WTC11 (cell line): Measurements from ENCODE around the gene OSCP1. TPM values are rescaled to one million over a fixed set of nuclear protein-coding genes. Genes with fewer than 3 reads are reported as not detected.
A peak's percentile ranks its signal among the peaks of the same experiment; 100 is the strongest.

Experiments used
- ATF1 ChIP-seq: sonication (generic); formaldehyde crosslinking; IDR thresholded peaks from 2 replicates; pipeline ENCODE4 v1.8.1; 2023; ENCODE audit warnings: mild to moderate bottlenecking, moderate library complexity, missing genetic modification reagents
- CBFB ChIP-seq: sonication (generic); formaldehyde crosslinking; IDR thresholded peaks from 2 replicates; pipeline ENCODE4 v1.8.1; 2022; ENCODE audit warnings: mild to moderate bottlenecking, low read depth, missing genetic modification reagents
- CREM ChIP-seq: sonication (generic); formaldehyde crosslinking; IDR thresholded peaks from 2 replicates; pipeline ENCODE4 v1.8.1; 2022; ENCODE audit warnings: mild to moderate bottlenecking, missing genetic modification reagents, moderate library complexity
- FOXJ3 ChIP-seq: sonication (generic); formaldehyde crosslinking; IDR thresholded peaks from 2 replicates; pipeline ENCODE4 v1.9.0; 2021; ENCODE audit warnings: missing genetic modification reagents, mild to moderate bottlenecking, borderline replicate concordance
- GRHL2 ChIP-seq: fragments of 250-450 bp; sonication (Bioruptor Pico); IDR thresholded peaks from 2 replicates; pipeline ENCODE4 v1.8.0; 2022; ENCODE audit warnings: mild to moderate bottlenecking, moderate library complexity; ENCODE audit not compliant: insufficient replicate concordance, severe bottlenecking
- GTF2I ChIP-seq: fragments of 250-450 bp; sonication (Bioruptor Pico); conservative IDR thresholded peaks from 2 replicates; pipeline ENCODE4 v1.4.0; 2021; ENCODE audit warnings: mild to moderate bottlenecking
- IRF2 ChIP-seq: sonication (generic); formaldehyde crosslinking; IDR thresholded peaks from 2 replicates; pipeline ENCODE4 v1.8.0; 2022; ENCODE audit warnings: low read depth, missing genetic modification reagents, borderline replicate concordance
- JAZF1 ChIP-seq: fragments of 250-450 bp; sonication (Bioruptor Pico); IDR thresholded peaks from 2 replicates; pipeline ENCODE4 v1.9.0; 2021; ENCODE audit warnings: moderate library complexity, mild to moderate bottlenecking, inconsistent platforms
- NFE2L1 ChIP-seq: sonication (generic); formaldehyde crosslinking; IDR thresholded peaks from 2 replicates; pipeline ENCODE4 v1.8.1; 2023; ENCODE audit warnings: missing genetic modification reagents
- NFYB ChIP-seq: sonication (generic); formaldehyde crosslinking; conservative IDR thresholded peaks from 2 replicates; pipeline ENCODE4 v1.8.0; 2022; ENCODE audit warnings: low read depth, missing genetic modification reagents
- NR1H2 ChIP-seq: sonication (generic); formaldehyde crosslinking; IDR thresholded peaks from 2 replicates; pipeline ENCODE4 v1.9.0; 2021; ENCODE audit warnings: mild to moderate bottlenecking, moderate library complexity, missing genetic modification reagents
- PRRX2 ChIP-seq: fragments of 250-450 bp; sonication (Bioruptor Pico); IDR thresholded peaks from 2 replicates; pipeline ENCODE4 v1.8.0; 2021; ENCODE audit warnings: mild to moderate bottlenecking
- SOX15 ChIP-seq: fragments of 250-450 bp; sonication (Bioruptor Pico); IDR thresholded peaks from 2 replicates; pipeline ENCODE4 v1.9.0; 2021; ENCODE audit warnings: mild to moderate bottlenecking
- ZBTB21 ChIP-seq: sonication (generic); formaldehyde crosslinking; IDR thresholded peaks from 2 replicates; pipeline ENCODE4 v1.8.1; 2023; ENCODE audit warnings: mild to moderate bottlenecking, missing genetic modification reagents, borderline replicate concordance
- ZNF121 ChIP-seq: sonication (generic); formaldehyde crosslinking; IDR thresholded peaks from 2 replicates; pipeline ENCODE4 v1.8.0; 2023; ENCODE audit warnings: missing genetic modification reagents
- ZNF232 ChIP-seq: sonication (generic); formaldehyde crosslinking; IDR thresholded peaks from 2 replicates; pipeline ENCODE4 v1.8.0; 2022; ENCODE audit warnings: mild to moderate bottlenecking, missing genetic modification reagents
- ZNF671 ChIP-seq: fragments of 250-450 bp; sonication (Bioruptor Pico); IDR thresholded peaks from 2 replicates; pipeline ENCODE4 v1.8.0; 2021; ENCODE audit warnings: mild to moderate bottlenecking
- total RNA-seq: library from RNA; stranded (reverse); gene quantifications from 3 replicates; pipeline ENCODE4 v1.2.3, GENCODE V29; 2021
- TF ChIP-seq, protein P1 (sequence below): fragments of 250-450 bp; sonication (Bioruptor Pico); IDR thresholded peaks from 2 replicates; pipeline ENCODE4 v1.8.0; 2021; ENCODE audit warnings: mild to moderate bottlenecking
- TF ChIP-seq, protein P2 (sequence below): sonication (generic); formaldehyde crosslinking; IDR thresholded peaks from 2 replicates; pipeline ENCODE4 v1.8.1; 2023; ENCODE audit warnings: mild to moderate bottlenecking, missing genetic modification reagents, moderate library complexity
- TF ChIP-seq, protein P3 (sequence below): sonication (generic); formaldehyde crosslinking; IDR thresholded peaks from 2 replicates; pipeline ENCODE4 v1.8.1; 2023; ENCODE audit warnings: mild to moderate bottlenecking, missing genetic modification reagents, borderline replicate concordance
- TF ChIP-seq, protein P4 (sequence below): sonication (generic); formaldehyde crosslinking; IDR thresholded peaks from 2 replicates; pipeline ENCODE4 v1.8.1; 2023; ENCODE audit warnings: mild to moderate bottlenecking, missing genetic modification reagents, moderate library complexity
- TF ChIP-seq, protein P5 (sequence below): sonication (generic); formaldehyde crosslinking; IDR thresholded peaks from 2 replicates; pipeline ENCODE4 v1.8.0; 2022; ENCODE audit warnings: mild to moderate bottlenecking, missing genetic modification reagents
- TF ChIP-seq, protein P6 (sequence below): fragments of 250-450 bp; sonication (Bioruptor Pico); IDR thresholded peaks from 2 replicates; pipeline ENCODE4 v1.9.0; 2021; ENCODE audit warnings: mild to moderate bottlenecking
- TF ChIP-seq, protein P7 (sequence below): sonication (generic); formaldehyde crosslinking; IDR thresholded peaks from 2 replicates; pipeline ENCODE4 v1.8.1; 2022; ENCODE audit warnings: low read depth, mild to moderate bottlenecking, moderate library complexity, missing genetic modification reagents, borderline replicate concordance
- TF ChIP-seq, protein P8 (sequence below): sonication (generic); formaldehyde crosslinking; IDR thresholded peaks from 2 replicates; pipeline ENCODE4 v1.8.1; 2022; ENCODE audit warnings: missing genetic modification reagents, borderline replicate concordance
- TF ChIP-seq, protein P9 (sequence below): sonication (generic); formaldehyde crosslinking; IDR thresholded peaks from 2 replicates; pipeline ENCODE4 v1.8.1; 2022; ENCODE audit warnings: mild to moderate bottlenecking, moderate library complexity, missing genetic modification reagents
- TF ChIP-seq, protein P10 (sequence below): sonication (generic); formaldehyde crosslinking; IDR thresholded peaks from 2 replicates; pipeline ENCODE4 v1.8.1; 2023; ENCODE audit warnings: mild to moderate bottlenecking, moderate library complexity, missing genetic modification reagents

The OSCP1 gene
- total RNA-seq, 1 experiment from 2014 or later, result 1.7 TPM

DNA sequence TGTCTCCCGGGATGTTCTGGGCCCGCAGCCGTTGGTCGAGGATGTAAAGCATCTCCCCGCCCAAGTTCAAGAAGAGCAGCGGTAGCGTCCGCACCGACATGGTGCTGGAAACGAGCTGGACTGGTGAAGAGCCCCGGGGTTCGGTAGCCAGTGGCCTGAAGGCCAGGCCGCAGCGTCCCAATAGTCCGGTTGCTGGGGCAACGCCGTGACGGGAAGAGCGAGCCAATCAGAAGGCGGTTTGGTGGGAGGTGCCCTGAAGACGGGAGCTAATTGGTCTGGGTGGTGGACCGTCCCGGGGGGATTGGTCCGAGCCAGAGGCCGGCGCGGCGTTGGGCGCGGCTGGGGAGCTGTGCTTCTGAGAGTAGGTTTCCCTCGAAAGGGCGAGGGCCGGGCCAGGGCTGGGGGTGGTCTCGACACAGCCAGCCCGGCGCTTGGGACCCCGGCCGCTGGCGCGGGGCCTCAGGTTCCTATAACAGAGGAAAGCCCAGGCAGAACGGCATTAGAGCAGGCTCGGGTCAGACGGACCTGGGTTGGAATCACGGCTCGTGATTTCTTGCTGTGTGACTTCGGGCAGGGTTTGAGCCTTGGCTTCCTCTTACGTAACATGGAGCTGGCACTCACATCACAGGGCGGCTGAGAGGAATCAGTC is at the start of gene OSCP1 (continued):
- TF ChIP-seq, protein P1, sequence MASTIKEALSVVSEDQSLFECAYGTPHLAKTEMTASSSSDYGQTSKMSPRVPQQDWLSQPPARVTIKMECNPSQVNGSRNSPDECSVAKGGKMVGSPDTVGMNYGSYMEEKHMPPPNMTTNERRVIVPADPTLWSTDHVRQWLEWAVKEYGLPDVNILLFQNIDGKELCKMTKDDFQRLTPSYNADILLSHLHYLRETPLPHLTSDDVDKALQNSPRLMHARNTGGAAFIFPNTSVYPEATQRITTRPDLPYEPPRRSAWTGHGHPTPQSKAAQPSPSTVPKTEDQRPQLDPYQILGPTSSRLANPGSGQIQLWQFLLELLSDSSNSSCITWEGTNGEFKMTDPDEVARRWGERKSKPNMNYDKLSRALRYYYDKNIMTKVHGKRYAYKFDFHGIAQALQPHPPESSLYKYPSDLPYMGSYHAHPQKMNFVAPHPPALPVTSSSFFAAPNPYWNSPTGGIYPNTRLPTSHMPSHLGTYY (CRISPR knock-in tag), result no peak
- TF ChIP-seq, protein P2, sequence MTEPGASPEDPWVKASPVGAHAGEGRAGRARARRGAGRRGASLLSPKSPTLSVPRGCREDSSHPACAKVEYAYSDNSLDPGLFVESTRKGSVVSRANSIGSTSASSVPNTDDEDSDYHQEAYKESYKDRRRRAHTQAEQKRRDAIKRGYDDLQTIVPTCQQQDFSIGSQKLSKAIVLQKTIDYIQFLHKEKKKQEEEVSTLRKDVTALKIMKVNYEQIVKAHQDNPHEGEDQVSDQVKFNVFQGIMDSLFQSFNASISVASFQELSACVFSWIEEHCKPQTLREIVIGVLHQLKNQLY (CRISPR knock-in tag), result no peak
- TF ChIP-seq, protein P3, sequence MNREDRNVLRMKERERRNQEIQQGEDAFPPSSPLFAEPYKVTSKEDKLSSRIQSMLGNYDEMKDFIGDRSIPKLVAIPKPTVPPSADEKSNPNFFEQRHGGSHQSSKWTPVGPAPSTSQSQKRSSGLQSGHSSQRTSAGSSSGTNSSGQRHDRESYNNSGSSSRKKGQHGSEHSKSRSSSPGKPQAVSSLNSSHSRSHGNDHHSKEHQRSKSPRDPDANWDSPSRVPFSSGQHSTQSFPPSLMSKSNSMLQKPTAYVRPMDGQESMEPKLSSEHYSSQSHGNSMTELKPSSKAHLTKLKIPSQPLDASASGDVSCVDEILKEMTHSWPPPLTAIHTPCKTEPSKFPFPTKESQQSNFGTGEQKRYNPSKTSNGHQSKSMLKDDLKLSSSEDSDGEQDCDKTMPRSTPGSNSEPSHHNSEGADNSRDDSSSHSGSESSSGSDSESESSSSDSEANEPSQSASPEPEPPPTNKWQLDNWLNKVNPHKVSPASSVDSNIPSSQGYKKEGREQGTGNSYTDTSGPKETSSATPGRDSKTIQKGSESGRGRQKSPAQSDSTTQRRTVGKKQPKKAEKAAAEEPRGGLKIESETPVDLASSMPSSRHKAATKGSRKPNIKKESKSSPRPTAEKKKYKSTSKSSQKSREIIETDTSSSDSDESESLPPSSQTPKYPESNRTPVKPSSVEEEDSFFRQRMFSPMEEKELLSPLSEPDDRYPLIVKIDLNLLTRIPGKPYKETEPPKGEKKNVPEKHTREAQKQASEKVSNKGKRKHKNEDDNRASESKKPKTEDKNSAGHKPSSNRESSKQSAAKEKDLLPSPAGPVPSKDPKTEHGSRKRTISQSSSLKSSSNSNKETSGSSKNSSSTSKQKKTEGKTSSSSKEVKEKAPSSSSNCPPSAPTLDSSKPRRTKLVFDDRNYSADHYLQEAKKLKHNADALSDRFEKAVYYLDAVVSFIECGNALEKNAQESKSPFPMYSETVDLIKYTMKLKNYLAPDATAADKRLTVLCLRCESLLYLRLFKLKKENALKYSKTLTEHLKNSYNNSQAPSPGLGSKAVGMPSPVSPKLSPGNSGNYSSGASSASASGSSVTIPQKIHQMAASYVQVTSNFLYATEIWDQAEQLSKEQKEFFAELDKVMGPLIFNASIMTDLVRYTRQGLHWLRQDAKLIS (CRISPR knock-in tag), result peak; percentile 89; the same call in 1 of the 2 replicates
- TF ChIP-seq GTF2I (CRISPR knock-in tag) (no peak), ZNF671 (CRISPR knock-in tag) (no peak), ATF1 (no peak), PRRX2 (CRISPR knock-in tag) (no peak), IRF2 (CRISPR knock-in tag) (no peak), GRHL2 (no peak), SOX15 (CRISPR knock-in tag) (no peak), NFYB (CRISPR knock-in tag) (peak; percentile 96), ZBTB21 (no peak; the same call in 1 of the 2 replicates), NFE2L1 (peak; percentile 90), FOXJ3 (CRISPR knock-in tag) (no peak), ZNF232 (CRISPR knock-in tag) (0 out of 2 replicates have a peak, but pooled peaks have one; percentile 59), NR1H2 (CRISPR knock-in tag) (0 out of 2 replicates have a peak, but pooled peaks have one; percentile 42), CBFB (CRISPR knock-in tag) (no peak), CREM (CRISPR knock-in tag) (no peak), ZNF121 (no peak), JAZF1 (CRISPR knock-in tag) (no peak)
- TF ChIP-seq, protein P4, sequence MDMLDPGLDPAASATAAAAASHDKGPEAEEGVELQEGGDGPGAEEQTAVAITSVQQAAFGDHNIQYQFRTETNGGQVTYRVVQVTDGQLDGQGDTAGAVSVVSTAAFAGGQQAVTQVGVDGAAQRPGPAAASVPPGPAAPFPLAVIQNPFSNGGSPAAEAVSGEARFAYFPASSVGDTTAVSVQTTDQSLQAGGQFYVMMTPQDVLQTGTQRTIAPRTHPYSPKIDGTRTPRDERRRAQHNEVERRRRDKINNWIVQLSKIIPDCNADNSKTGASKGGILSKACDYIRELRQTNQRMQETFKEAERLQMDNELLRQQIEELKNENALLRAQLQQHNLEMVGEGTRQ (CRISPR knock-in tag), result no peak
- TF ChIP-seq, protein P5, sequence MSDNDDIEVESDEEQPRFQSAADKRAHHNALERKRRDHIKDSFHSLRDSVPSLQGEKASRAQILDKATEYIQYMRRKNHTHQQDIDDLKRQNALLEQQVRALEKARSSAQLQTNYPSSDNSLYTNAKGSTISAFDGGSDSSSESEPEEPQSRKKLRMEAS (CRISPR knock-in tag), result peak; percentile 95
- TF ChIP-seq, protein P6, sequence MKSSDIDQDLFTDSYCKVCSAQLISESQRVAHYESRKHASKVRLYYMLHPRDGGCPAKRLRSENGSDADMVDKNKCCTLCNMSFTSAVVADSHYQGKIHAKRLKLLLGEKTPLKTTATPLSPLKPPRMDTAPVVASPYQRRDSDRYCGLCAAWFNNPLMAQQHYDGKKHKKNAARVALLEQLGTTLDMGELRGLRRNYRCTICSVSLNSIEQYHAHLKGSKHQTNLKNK (CRISPR knock-in tag), result no peak
- TF ChIP-seq, protein P7, sequence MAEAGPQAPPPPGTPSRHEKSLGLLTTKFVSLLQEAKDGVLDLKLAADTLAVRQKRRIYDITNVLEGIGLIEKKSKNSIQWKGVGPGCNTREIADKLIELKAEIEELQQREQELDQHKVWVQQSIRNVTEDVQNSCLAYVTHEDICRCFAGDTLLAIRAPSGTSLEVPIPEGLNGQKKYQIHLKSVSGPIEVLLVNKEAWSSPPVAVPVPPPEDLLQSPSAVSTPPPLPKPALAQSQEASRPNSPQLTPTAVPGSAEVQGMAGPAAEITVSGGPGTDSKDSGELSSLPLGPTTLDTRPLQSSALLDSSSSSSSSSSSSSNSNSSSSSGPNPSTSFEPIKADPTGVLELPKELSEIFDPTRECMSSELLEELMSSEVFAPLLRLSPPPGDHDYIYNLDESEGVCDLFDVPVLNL, result no peak
- TF ChIP-seq, protein P8, sequence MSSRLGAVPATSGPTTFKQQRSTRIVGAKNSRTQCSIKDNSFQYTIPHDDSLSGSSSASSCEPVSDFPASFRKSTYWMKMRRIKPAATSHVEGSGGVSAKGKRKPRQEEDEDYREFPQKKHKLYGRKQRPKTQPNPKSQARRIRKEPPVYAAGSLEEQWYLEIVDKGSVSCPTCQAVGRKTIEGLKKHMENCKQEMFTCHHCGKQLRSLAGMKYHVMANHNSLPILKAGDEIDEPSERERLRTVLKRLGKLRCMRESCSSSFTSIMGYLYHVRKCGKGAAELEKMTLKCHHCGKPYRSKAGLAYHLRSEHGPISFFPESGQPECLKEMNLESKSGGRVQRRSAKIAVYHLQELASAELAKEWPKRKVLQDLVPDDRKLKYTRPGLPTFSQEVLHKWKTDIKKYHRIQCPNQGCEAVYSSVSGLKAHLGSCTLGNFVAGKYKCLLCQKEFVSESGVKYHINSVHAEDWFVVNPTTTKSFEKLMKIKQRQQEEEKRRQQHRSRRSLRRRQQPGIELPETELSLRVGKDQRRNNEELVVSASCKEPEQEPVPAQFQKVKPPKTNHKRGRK, result no peak
- TF ChIP-seq, protein P9, sequence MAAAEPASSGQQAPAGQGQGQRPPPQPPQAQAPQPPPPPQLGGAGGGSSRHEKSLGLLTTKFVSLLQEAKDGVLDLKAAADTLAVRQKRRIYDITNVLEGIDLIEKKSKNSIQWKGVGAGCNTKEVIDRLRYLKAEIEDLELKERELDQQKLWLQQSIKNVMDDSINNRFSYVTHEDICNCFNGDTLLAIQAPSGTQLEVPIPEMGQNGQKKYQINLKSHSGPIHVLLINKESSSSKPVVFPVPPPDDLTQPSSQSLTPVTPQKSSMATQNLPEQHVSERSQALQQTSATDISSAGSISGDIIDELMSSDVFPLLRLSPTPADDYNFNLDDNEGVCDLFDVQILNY (CRISPR knock-in tag), result no peak
- TF ChIP-seq, protein P10, sequence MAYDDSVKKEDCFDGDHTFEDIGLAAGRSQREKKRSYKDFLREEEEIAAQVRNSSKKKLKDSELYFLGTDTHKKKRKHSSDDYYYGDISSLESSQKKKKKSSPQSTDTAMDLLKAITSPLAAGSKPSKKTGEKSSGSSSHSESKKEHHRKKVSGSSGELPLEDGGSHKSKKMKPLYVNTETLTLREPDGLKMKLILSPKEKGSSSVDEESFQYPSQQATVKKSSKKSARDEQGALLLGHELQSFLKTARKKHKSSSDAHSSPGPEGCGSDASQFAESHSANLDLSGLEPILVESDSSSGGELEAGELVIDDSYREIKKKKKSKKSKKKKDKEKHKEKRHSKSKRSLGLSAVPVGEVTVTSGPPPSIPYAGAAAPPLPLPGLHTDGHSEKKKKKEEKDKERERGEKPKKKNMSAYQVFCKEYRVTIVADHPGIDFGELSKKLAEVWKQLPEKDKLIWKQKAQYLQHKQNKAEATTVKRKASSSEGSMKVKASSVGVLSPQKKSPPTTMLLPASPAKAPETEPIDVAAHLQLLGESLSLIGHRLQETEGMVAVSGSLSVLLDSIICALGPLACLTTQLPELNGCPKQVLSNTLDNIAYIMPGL (CRISPR knock-in tag), result peak; percentile 26; the same call in 1 of the 2 replicates
